H9 (cell line): ENCODE measurements around the gene PATL2. TPM values are rescaled to one million over a fixed set of nuclear protein-coding genes. Genes with fewer than 3 reads are reported as not detected.
A peak's percentile ranks its signal among the peaks of the same experiment; 100 is the strongest.

Experiments
- DNase-seq: peaks from one replicate; pipeline ENCODE4 v3.0.0-alpha.2; 2017
- H2AFZ ChIP-seq: one replicate; pipeline ENCODE4 v1.6.1; 2013; ENCODE audit warnings: mild to moderate bottlenecking, low read length, control low read depth, moderate library complexity
- H2AK5ac ChIP-seq: 2 replicates; pipeline ENCODE4 v1.6.1; 2013; ENCODE audit warnings: low read length, control low read depth, mixed read lengths; ENCODE audit not compliant: insufficient read length
- H2BK120ac ChIP-seq: one replicate; pipeline ENCODE4 v1.6.1; 2013; ENCODE audit warnings: low read depth, mild to moderate bottlenecking, low read length, control low read depth, inconsistent platforms; ENCODE audit not compliant: poor library complexity, severe bottlenecking
- H2BK12ac ChIP-seq: 2 replicates; pipeline ENCODE4 v1.6.1; 2013; ENCODE audit warnings: low read length, control low read depth, mixed read lengths, low read depth; ENCODE audit not compliant: insufficient read length
- H2BK15ac ChIP-seq: 2 replicates; pipeline ENCODE4 v1.6.1; 2013; ENCODE audit warnings: low read depth, low read length, control low read depth
- H2BK20ac ChIP-seq: one replicate; pipeline ENCODE4 v1.6.1; 2013; ENCODE audit warnings: low read depth, mild to moderate bottlenecking, low read length, control low read depth, inconsistent platforms; ENCODE audit not compliant: poor library complexity, severe bottlenecking
- H2BK5ac ChIP-seq: 2 replicates; pipeline ENCODE4 v1.6.1; 2013; ENCODE audit warnings: low read length, control low read depth, mixed read lengths; ENCODE audit not compliant: insufficient read length
- H3K14ac ChIP-seq: 2 replicates; pipeline ENCODE4 v1.6.1; 2013; ENCODE audit warnings: low read length, control low read depth; ENCODE audit not compliant: insufficient read depth
- H3K18ac ChIP-seq: 2 replicates; pipeline ENCODE4 v1.6.1; 2013; ENCODE audit warnings: low read depth, mild to moderate bottlenecking, mixed read lengths, low read length, control low read depth; ENCODE audit not compliant: insufficient read length
- H3K23ac ChIP-seq: 2 replicates; pipeline ENCODE4 v1.6.1; 2013; ENCODE audit warnings: low read length, control low read depth, mixed read lengths, low read depth; ENCODE audit not compliant: insufficient read length
- H3K23me2 ChIP-seq: 2 replicates; pipeline ENCODE4 v1.6.1; 2013; ENCODE audit warnings: low read depth, mild to moderate bottlenecking, mixed read lengths, low read length, control low read depth; ENCODE audit not compliant: insufficient read length, poor library complexity, severe bottlenecking
- H3K27ac ChIP-seq: 2 replicates; pipeline ENCODE4 v1.5.1; 2013; ENCODE audit warnings: low read length, control low read depth, mixed read lengths, low read depth; ENCODE audit not compliant: insufficient read length
- H3K27me3 ChIP-seq: 2 replicates; pipeline ENCODE4 v1.6.1; 2013; ENCODE audit warnings: low read length, control low read depth, inconsistent platforms; ENCODE audit not compliant: insufficient read depth
- H3K4ac ChIP-seq: 2 replicates; pipeline ENCODE4 v1.6.1; 2013; ENCODE audit warnings: low read depth, mild to moderate bottlenecking, control low read depth, inconsistent platforms, low read length, moderate library complexity
- H3K4me1 ChIP-seq: 2 replicates; pipeline ENCODE4 v1.6.1; 2013; ENCODE audit warnings: low read length, control low read depth, inconsistent platforms; ENCODE audit not compliant: insufficient read depth
- H3K4me2 ChIP-seq: 2 replicates; pipeline ENCODE4 v1.6.1; 2013; ENCODE audit warnings: low read length, control low read depth, mixed read lengths; ENCODE audit not compliant: insufficient read length, insufficient read depth
- H3K56ac ChIP-seq: 2 replicates; pipeline ENCODE4 v1.6.1; 2013; ENCODE audit warnings: low read depth, mild to moderate bottlenecking, mixed read lengths, low read length, control low read depth; ENCODE audit not compliant: insufficient read length
- H3K79me1 ChIP-seq: 2 replicates; pipeline ENCODE4 v1.6.1; 2013; ENCODE audit warnings: low read depth, mild to moderate bottlenecking, moderate library complexity, low read length, control low read depth, inconsistent platforms; ENCODE audit not compliant: insufficient read depth, poor library complexity, severe bottlenecking
- H3K79me2 ChIP-seq: 2 replicates; pipeline ENCODE4 v1.6.1; 2013; ENCODE audit warnings: low read length, control low read depth, inconsistent platforms; ENCODE audit not compliant: insufficient read depth
- H3K9ac ChIP-seq: 2 replicates; pipeline ENCODE4 v1.6.1; 2013; ENCODE audit warnings: low read length, control low read depth, mixed read lengths; ENCODE audit not compliant: insufficient read length; ENCODE audit errors: extremely low read depth
- H3K9me3 ChIP-seq: one replicate; pipeline ENCODE4 v1.6.1; 2013; ENCODE audit warnings: low read depth, low read length, inconsistent platforms; ENCODE audit not compliant: control insufficient read depth
- H3T11ph ChIP-seq: one replicate; pipeline ENCODE4 v1.6.1; 2013; ENCODE audit warnings: mild to moderate bottlenecking, low read length, control low read depth, inconsistent platforms
- H4K20me1 ChIP-seq: one replicate; pipeline ENCODE4 v1.6.1; 2013; ENCODE audit not compliant: control insufficient read depth, insufficient read length, insufficient read depth
- H4K5ac ChIP-seq: 2 replicates; pipeline ENCODE4 v1.6.1; 2013; ENCODE audit warnings: low read depth, mild to moderate bottlenecking, mixed read lengths, low read length, control low read depth; ENCODE audit not compliant: insufficient read length
- H4K8ac ChIP-seq: replicated peaks from 2 replicates; pipeline ENCODE4 v1.6.1; 2013; ENCODE audit warnings: low read length, control low read depth, mixed read lengths, low read depth; ENCODE audit not compliant: insufficient read length
- H4K91ac ChIP-seq: 2 replicates; pipeline ENCODE4 v1.6.1; 2013; ENCODE audit warnings: low read depth, mild to moderate bottlenecking, moderate library complexity, mixed read lengths, low read length, control low read depth; ENCODE audit not compliant: insufficient read length
- H3K27ac Mint-ChIP-seq, 3 experiments: 2 replicates in 2 of 3; 3 replicates in 1 of 3; pipeline ENCODE4 v1.8.0; 2020 to 2021; ENCODE audit warnings: mixed read lengths in 3 of 3, mild to moderate bottlenecking in 1 of 3, moderate library complexity in 1 of 3
- H3K27me3 Mint-ChIP-seq: 2 replicates; pipeline ENCODE4 v1.8.0; 2021; ENCODE audit warnings: low read depth, mild to moderate bottlenecking, moderate library complexity, mixed read lengths
- H3K36me3 Mint-ChIP-seq, 3 experiments: 2 replicates in 2 of 3; 3 replicates in 1 of 3; pipeline ENCODE4 v1.8.0; 2020 to 2021; ENCODE audit warnings: low read depth in 3 of 3, mixed read lengths in 3 of 3; ENCODE audit not compliant: insufficient read depth in 1 of 3
- H3K4me1 Mint-ChIP-seq, 2 experiments: 2 replicates each; pipeline ENCODE4 v1.8.0; 2020; ENCODE audit warnings: mixed read lengths in 2 of 2
- H3K4me3 Mint-ChIP-seq, 2 experiments: 2 replicates in 1 of 2; 3 replicates in 1 of 2; pipeline ENCODE4 v1.8.0; 2020 to 2021; ENCODE audit warnings: mild to moderate bottlenecking in 2 of 2, mixed read lengths in 2 of 2, moderate library complexity in 1 of 2
- H3K9me3 Mint-ChIP-seq, 2 experiments: 2 replicates in 1 of 2; 3 replicates in 1 of 2; pipeline ENCODE4 v1.8.0; 2020; ENCODE audit warnings: mild to moderate bottlenecking in 2 of 2, mixed read lengths in 2 of 2, moderate library complexity in 1 of 2
- WGBS: extraction: QIAGEN DNeasy Blood & Tissue Kit; methylation state at CpG from one replicate; pipeline ENCODE4 v1.1.7; 2013; ENCODE audit warnings: missing lambda C conversion rate, low lambda C conversion rate, mixed read lengths; ENCODE audit not compliant: insufficient read length; ENCODE audit errors: extremely low coverage; 5-methylcytosine and 5-hydroxymethylcytosine counted together
- total RNA-seq: library from RNA; stranded (reverse); gene quantifications from 2 replicates; pipeline ENCODE4 v1.2.1, GENCODE V29; 2021
- TF ChIP-seq, protein P1 (sequence below): fragments of 200-600 bp; sonication (generic); conservative IDR thresholded peaks from 3 replicates; pipeline ENCODE4 v1.8.0; 2021; ENCODE audit warnings: antibody characterized with exemption, mild to moderate bottlenecking

PATL2 gene
- total RNA-seq, 1 experiment from 2014 or later: 0.46 TPM

GRCh38 chr15:44682211-44682610 is 28.9 kb downstream of the PATL2 start:
- no peak overlapping the region for H3K4me2 ChIP-seq
- peaks cover 8% of the 10 kb centered on the region for H3K27me3 Mint-ChIP-seq
- WGBS: no CpG with 5 or more reads among the region's 2 CpGs

More at GRCh38 chr15:44682211-44682610, 28.9 kb downstream of the PATL2 start:
- Histone ChIP-seq H3K4ac (no peak overlapping the region), H2BK5ac (no peak overlapping the region), H3K27ac (no peak overlapping the region), H2BK20ac (no peak overlapping the region), H4K5ac (no peak overlapping the region), H4K8ac (no peak overlapping the region), H3K14ac (no peak overlapping the region), H2BK15ac (no peak overlapping the region), H3K4me1 (peaks cover 8% of the 10 kb centered on the region; the same call in 1 of the 2 replicates), H3K79me2 (no peaks in the 10 kb centered on the region; the same call in 1 of the 2 replicates), H3K79me1 (no peaks in the 10 kb centered on the region), H2AK5ac (no peak overlapping the region), H2BK12ac (no peak overlapping the region), H2BK120ac (no peak overlapping the region), H3K9me3 (no peaks in the 10 kb centered on the region), H4K20me1 (no peaks in the 10 kb centered on the region), H2AFZ (no peak overlapping the region), H3K27me3 (no peaks in the 10 kb centered on the region), H3K9ac (no peak overlapping the region), H3K18ac (no peak overlapping the region), H4K91ac (no peak overlapping the region), H3K23ac (no peak overlapping the region), H3K23me2 (no peaks in the 10 kb centered on the region), H3T11ph (no peak overlapping the region), H3K56ac (no peak overlapping the region)
- Mint-ChIP-seq H3K36me3 (peaks cover 0 to 10% (median 5%) of the 10 kb centered on the region in 3 experiments; a peak in 5 of 7 replicates), H3K27ac (peak overlapping the region in 1 of 3 experiments; percentile 6; a peak in 2 of 7 replicates), H3K9me3 (peaks cover 3 to 7% of the 10 kb centered on the region in 2 experiments; a peak in 4 of 5 replicates), H3K4me1 (peaks cover 30% of the 10 kb centered on the region in 2 experiments), H3K4me3 (no peak overlapping the region)
- no peak for DNase-seq
- TF ChIP-seq, protein P1, sequence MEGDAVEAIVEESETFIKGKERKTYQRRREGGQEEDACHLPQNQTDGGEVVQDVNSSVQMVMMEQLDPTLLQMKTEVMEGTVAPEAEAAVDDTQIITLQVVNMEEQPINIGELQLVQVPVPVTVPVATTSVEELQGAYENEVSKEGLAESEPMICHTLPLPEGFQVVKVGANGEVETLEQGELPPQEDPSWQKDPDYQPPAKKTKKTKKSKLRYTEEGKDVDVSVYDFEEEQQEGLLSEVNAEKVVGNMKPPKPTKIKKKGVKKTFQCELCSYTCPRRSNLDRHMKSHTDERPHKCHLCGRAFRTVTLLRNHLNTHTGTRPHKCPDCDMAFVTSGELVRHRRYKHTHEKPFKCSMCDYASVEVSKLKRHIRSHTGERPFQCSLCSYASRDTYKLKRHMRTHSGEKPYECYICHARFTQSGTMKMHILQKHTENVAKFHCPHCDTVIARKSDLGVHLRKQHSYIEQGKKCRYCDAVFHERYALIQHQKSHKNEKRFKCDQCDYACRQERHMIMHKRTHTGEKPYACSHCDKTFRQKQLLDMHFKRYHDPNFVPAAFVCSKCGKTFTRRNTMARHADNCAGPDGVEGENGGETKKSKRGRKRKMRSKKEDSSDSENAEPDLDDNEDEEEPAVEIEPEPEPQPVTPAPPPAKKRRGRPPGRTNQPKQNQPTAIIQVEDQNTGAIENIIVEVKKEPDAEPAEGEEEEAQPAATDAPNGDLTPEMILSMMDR: no peak
